GM19463 (cell line): Measurements from ENCODE around the gene ROBO2.

ENCODE experiments used
- ATAC-seq: cut with Tn5 transposase; IDR thresholded peaks from one replicate; pipeline ENCODE4 v1.9.1; 2021; ENCODE audit warnings: mild to moderate bottlenecking, moderate library complexity; ENCODE audit not compliant: unreplicated experiment

ROBO2 gene

GRCh38 chr3:77102951-77103769 lies 63.3 kb downstream of the ROBO2 start:
- ATAC-seq: no peak

GRCh38 chr3:77122652-77123051 lies 82.8 kb downstream of the ROBO2 start:
- no peak for ATAC-seq

- no peak for ATAC-seq
Measured at GRCh38 chr3:77125966-77126365, 86.1 kb downstream of the ROBO2 start.

GRCh38 chr3:77134769-77135168 lies 94.9 kb downstream of the ROBO2 start:
- ATAC-seq: no peak

- no peak for ATAC-seq
Measured at GRCh38 chr3:77137559-77137958, 97.7 kb downstream of the ROBO2 start.

- ATAC-seq: no peak
Measured at GRCh38 chr3:77139624-77140023, 99.7 kb downstream of the ROBO2 start.

GRCh38 chr3:77141423-77141822 lies 101.5 kb downstream of the ROBO2 start:
- no peak for ATAC-seq

GRCh38 chr3:77142578-77142977 lies 102.7 kb downstream of the ROBO2 start:
- no peak for ATAC-seq

- ATAC-seq: no peak
Measured at GRCh38 chr3:77146004-77146403, 106.1 kb downstream of the ROBO2 start.

- ATAC-seq: no peak
Measured at GRCh38 chr3:77147836-77148578, 108.1 kb downstream of the ROBO2 start.

GRCh38 chr3:77149382-77149781 lies 109.5 kb downstream of the ROBO2 start:
- ATAC-seq: no peak

GRCh38 chr3:77150028-77150427 lies 110.1 kb downstream of the ROBO2 start:
- ATAC-seq: no peak

GRCh38 chr3:77150759-77151158 lies 110.9 kb downstream of the ROBO2 start:
- no peak for ATAC-seq

GRCh38 chr3:77158730-77159581 lies 119.1 kb downstream of the ROBO2 start:
- ATAC-seq: no peak

GRCh38 chr3:77160931-77161497 lies 121.1 kb downstream of the ROBO2 start:
- no peak for ATAC-seq

GRCh38 chr3:77169823-77170222 lies 129.9 kb downstream of the ROBO2 start:
- no peak for ATAC-seq

- no peak for ATAC-seq
Measured at GRCh38 chr3:77171026-77171425, 131.1 kb downstream of the ROBO2 start.

GRCh38 chr3:77179762-77180161 lies 139.9 kb downstream of the ROBO2 start:
- no peak for ATAC-seq

GRCh38 chr3:77182341-77182740 lies 142.4 kb downstream of the ROBO2 start:
- no peak for ATAC-seq

- no peak for ATAC-seq
Measured at GRCh38 chr3:77186319-77186718, 146.4 kb downstream of the ROBO2 start.

- ATAC-seq: no peak
Measured at GRCh38 chr3:77186728-77187127, 146.8 kb downstream of the ROBO2 start.
